ENCODE results near the gene COX18.

GRCh38 chr4:73098713-73099112, 29.2 kb upstream of the COX18 start:
- TF ChIP-seq TAF1 (IDR thresholded peaks at IDR 0.05; ENCODE audit: low read depth) = no peak
- TF ChIP-seq, protein P1, sequence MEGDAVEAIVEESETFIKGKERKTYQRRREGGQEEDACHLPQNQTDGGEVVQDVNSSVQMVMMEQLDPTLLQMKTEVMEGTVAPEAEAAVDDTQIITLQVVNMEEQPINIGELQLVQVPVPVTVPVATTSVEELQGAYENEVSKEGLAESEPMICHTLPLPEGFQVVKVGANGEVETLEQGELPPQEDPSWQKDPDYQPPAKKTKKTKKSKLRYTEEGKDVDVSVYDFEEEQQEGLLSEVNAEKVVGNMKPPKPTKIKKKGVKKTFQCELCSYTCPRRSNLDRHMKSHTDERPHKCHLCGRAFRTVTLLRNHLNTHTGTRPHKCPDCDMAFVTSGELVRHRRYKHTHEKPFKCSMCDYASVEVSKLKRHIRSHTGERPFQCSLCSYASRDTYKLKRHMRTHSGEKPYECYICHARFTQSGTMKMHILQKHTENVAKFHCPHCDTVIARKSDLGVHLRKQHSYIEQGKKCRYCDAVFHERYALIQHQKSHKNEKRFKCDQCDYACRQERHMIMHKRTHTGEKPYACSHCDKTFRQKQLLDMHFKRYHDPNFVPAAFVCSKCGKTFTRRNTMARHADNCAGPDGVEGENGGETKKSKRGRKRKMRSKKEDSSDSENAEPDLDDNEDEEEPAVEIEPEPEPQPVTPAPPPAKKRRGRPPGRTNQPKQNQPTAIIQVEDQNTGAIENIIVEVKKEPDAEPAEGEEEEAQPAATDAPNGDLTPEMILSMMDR (IDR thresholded peaks at IDR 0.05; ENCODE audit: poor library complexity, severe bottlenecking) = no peak
- TF ChIP-seq MXI1 (conservative IDR thresholded peaks at IDR 0.05; ENCODE audit: poor library complexity, severe bottlenecking) = no peak

Data from neural cell (in vitro differentiated cells).